Measurements from ENCODE around the gene IFNL1.

- TF ChIP-seq RARB (CRISPR knock-in tag; IDR thresholded peaks at IDR 0.05) (no peak), CREB5 (CRISPR knock-in tag; IDR thresholded peaks at IDR 0.05; ENCODE audit: low read depth) (no peak), CSDC2 (CRISPR knock-in tag; IDR thresholded peaks at IDR 0.05) (no peak), OSR1 (CRISPR knock-in tag; IDR thresholded peaks at IDR 0.05) (no peak), ZFP30 (CRISPR knock-in tag; IDR thresholded peaks at IDR 0.05) (no peak), TSHZ2 (CRISPR knock-in tag; IDR thresholded peaks at IDR 0.05) (no peak)
Measured at GRCh38 chr19:39319098-39319891, 23.1 kb downstream of the IFNL1 start.

Data from SK-N-SH treated with all-trans-retinoic acid at 6 μM for 48 hours (cell line).